HL-60/S4 treated with retinoic acid at 250 ng/mL for 4 days and 3 days (cell line): ENCODE measurements around the gene TRIM75.
"Not testable (repeated sequence)": the region's sequence is repeated elsewhere in the genome, so short reads cannot be mapped to it uniquely, and the experiment has no call there.

Experiments
- in situ Hi-C: fragments of 300-500 bp; cut with MboI; formaldehyde crosslinking; loops from 2 replicates; pipeline ENCODE4 v1.7.0; 2022; ENCODE audit warnings: low sequenced_read_pairs

The TRIM75 gene

DNA sequence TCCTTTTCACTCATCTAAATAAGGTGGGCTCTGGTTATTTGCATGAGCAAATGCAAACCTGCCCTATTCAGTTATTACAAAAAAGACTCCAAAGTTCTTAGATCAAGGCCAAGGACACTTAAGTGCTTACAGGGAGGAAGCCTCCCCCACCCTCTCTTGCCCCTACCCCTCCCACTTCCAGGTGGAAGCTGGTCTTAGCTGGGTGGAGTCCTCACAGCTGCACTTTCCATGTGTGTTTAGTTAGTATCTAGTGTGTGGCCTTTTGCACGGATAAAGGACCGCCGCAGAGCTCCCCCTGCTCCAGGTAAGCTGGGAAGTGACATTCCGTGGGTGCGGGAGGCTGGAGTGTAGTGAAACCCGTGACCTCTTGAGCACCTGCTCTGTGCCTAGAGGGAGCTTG lies at the start of gene TRIM75:
TRIM75 (plus strand) TSS at position 222 of the 400 bp plus-strand sequence. CDS start 5,282 bp downstream, outside the sequence.
- in situ Hi-C loops, result no loop called here

DNA sequence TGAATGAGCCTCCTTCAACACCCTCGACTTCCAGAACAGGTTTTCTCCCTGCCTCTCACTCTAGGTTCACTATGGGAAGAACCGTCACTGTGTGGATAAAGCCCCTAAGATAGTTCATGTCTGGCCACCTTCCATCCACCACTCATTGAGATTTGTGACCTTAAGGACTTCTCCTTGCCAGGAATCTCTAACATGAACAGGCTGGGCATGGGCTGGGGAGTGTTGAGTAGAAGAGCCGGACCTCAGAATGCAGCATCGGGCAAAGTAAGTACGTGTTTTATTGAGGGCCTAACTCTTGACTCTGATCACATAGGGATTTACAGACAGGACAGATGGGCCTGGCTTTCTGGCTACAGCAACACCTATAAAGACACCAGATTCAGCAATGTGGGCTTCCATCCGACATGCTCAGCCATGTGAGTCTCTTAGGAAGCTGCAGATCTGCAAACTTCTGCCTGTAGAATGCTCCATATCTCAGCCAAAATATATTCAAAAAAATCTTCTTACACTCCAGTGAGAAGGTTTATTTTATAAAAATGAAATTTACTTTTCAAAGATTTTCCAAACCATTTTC lies 48.2 kb upstream of the TRIM75 start:
- in situ Hi-C loops, result no loop called here

DNA sequence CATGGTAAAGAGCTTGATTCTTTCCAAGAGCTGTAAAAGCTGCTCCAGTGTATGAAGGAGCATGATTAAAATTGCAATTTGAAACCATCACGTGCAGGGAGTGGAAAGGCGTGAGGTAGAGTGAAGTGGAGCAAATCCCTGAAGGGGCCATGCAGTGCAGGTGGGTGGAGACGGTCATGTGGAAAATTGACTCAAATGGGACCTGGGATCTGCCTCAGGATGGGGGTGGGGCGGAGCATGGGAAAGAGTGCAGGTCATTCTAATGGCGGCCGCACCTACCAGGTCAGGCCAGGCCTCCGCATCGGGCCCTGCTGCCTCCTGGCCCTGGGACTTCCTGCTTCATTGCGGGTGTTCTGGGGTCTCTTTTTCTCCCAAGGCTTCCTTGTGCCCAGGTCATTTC lies 47.2 kb upstream of the TRIM75 start:
- in situ Hi-C loops, result no loop called here

DNA sequence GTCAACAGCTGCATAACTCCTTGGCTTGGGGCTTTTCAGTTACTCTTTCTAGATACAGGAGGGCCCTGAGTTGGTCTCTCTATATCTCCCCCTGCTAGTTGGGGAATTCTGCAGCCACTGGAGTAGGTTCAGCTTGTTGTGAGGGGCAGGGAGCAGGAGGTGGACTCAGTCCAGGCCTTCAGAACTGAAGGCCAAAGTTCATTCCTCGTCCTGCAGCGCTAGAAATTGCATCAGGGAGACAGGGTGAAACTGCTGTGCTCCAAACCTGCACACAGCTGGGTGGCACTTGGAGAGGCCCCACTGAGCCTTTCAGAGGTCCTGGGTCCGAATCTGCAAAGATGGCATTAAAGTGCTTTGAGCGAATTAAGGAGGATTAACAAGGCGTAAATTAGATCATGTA lies 46.8 kb upstream of the TRIM75 start:
- in situ Hi-C loops, result no loop called here

DNA sequence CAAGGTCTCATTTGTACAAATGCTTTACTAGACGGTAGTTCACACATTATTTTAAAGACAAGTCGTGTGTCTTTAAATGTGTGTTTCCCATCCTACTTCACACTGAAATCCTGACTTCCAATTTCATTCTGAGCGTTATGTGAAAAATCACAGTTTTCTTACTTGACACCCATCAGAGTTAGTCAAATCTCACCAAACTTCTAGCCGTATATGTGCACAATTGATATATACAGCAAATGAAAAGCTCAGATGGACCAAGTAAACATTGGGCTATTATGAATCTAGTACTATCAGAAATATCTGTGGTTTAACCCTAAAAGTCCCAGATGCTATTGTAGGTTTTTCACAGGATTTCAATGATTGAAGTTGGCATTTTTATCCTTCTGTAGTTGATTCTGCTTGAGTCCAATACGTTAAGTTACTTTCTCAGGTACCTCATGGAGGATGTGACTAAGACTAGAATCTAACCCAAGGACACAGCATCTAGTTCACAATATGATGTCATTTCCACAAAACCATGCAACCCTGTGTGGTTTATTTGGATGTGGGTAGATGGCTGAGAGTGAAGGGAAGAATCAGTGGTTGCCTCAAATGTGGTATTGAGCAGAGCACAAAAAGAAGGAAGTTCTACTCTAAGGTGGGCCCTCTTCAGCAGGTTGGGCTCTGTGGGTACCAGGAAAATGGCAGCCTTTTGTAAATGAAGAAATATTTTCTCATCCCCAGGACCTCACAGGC lies 44.0 kb upstream of the TRIM75 start:
- in situ Hi-C loops, result no loop called here

DNA sequence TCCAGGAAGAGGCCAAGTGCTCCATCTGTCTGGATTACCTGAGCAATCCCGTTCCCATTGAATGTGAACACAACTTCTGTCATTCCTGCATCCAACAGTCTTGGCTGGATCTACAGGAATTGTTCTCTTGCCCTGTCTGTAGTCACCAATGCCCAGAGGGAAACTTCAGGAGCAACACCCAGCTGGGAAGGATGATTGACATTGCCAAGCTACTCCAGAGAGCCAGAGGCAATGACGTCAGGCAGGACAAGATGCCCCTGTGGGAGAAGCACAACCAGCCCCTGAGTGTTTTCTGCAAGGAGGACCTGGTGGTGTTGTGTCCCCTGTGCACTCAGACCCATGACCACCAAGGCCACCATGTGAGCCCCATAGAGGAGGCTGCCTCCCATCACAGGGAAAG lies 43.2 kb upstream of the TRIM75 start:
- in situ Hi-C loops, result no loop called here

DNA sequence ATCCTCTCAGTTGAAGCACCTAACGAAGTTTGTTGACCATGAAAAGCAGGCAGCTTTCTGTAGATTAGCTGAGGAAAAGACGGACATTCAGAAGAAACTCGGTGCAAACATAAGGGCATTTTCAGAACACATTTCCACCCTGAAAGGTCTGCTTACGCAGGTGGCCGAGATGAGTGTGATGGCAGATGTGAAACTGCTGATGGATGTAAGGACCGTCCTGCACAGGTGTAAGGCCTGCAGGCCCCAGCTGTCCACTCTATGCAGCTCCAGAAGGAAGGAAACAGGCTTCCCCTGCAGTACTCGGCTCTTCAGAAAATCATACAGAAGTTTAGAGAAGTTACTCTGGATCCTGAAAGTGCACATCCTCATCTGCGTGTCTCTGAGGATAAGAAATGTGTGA lies 42.7 kb upstream of the TRIM75 start:
- in situ Hi-C loops, result no loop called here

DNA sequence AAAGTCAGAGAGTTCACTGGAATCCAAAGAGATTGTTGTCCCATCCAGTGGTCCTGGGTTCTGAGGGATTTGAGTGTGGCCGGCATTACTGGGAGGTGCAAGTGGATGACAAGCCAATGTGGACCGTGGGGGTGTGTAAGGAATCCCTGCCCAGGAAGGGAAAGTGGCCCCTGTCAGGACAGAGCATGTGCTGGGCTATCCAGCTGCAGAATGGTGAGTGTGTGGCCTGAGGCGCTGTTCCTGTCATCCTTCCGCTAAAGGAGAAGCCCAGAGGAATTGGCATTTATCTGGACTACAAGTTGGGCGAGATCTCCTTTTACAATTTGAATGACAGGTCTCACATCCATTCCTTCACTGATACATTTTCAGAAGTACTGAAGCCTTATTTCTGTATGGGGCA lies 42.3 kb upstream of the TRIM75 start:
- in situ Hi-C loops, result no loop called here

DNA sequence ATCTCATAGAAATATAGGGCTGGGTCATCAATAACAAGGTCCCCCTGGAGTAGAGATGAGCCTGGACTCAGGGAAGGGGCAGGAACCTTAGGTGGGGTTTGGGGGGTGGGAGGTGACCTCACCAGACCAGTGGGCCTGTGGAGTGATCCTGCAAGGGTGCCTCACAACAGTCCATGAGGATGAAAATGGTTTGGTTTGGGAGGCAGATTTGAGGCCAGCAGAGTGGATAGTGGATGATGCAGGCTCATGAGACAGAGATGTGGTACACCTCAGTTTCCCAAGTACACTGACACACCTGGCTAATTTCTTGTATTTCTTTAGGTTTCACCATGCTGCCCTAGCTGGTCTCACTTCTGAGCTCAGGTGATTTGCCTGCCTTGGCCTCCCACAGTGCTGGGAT lies 40.0 kb upstream of the TRIM75 start:
- in situ Hi-C loops, result no loop called here

DNA sequence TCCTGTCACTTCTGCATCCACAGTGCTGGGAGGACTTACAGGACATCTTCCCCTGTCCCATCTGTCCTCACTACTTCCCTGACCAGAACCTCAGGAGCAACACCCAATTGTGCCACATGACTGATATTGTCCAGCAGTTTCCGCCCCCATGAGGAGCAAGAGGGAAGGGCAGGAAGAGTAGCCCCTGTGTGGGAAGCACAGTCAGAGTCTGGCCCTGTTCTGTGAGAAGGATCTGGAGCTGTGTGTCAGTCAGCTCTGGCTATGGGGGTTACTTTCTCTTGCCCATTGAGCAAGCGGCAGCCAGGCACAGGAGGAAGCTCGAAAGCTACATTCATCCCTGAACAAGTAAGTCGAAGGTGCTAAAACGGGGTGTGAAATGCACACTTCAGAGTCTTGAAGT lies 36.7 kb upstream of the TRIM75 start:
- in situ Hi-C loops, result no loop called here

DNA sequence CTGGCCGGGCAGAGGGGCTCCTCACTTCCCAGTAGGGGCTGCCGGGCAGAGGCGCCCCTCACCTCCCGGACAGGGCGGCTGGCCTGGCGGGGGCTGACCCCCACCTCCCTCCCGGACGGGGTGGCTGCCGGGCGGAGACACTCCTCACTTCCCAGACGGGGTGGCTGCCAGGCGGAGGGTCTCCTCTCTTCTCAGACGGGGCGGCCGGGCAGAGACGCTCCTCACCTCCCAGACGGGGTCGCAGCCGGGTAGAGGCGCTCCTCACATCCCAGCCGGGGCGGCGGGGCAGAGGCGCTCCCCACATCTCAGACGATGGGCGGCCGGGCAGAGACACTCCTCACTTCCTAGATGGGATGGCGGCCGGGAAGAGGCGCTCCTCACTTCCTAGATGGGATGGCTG lies 33.7 kb upstream of the TRIM75 start:
- in situ Hi-C loops, result not testable (repeated sequence)

DNA sequence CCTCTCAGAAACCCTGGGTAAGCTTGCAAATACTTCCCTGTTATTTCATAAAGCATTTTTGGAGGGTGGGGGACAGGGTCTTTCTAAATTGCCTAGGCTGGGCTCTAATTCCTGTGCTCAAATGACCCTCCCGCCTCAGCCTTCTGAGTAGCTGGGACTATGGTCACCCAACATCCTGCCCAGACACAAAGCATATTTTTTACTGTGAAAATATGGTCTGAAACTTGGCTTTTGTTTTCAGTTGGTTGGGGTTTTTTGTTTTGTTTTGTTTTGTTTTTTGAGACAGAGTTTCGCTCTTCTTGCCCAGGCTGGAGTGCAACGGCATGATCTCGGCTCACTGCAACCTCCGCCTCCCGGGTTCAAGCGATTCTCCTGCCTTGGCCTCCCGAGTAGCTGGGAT lies 27.9 kb upstream of the TRIM75 start:
- in situ Hi-C loops, result not testable (repeated sequence)

DNA sequence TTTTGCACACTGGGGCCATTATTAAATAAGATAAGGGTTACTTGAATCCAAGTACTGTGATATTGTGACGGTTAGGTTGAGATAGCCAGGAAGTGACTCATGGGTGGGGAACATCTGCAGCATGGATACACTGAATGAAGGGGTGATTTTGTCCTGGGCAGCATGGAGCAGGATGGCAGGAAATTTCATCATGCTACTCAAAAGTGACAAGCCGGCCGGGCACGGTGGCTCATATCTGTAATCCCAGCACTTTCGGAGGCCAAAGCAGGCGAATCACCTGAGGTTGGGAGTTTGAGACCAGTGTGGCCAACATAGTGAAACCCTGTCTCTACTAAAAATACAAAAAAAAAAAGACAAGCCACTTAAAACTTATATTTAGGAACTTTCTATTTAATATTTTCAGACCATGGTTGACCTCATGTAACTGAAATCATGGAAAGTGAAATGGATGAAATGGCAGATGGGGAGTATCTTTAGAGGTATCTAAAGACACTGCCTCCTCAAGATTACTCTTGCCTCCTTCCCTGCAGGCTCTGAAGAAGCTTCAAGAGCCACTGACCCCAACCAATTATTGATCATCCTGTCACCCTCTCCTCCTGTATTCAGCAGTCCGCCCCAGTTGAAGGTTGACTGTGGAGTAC lies 25.8 kb upstream of the TRIM75 start:
- in situ Hi-C loops, result no loop called here

DNA sequence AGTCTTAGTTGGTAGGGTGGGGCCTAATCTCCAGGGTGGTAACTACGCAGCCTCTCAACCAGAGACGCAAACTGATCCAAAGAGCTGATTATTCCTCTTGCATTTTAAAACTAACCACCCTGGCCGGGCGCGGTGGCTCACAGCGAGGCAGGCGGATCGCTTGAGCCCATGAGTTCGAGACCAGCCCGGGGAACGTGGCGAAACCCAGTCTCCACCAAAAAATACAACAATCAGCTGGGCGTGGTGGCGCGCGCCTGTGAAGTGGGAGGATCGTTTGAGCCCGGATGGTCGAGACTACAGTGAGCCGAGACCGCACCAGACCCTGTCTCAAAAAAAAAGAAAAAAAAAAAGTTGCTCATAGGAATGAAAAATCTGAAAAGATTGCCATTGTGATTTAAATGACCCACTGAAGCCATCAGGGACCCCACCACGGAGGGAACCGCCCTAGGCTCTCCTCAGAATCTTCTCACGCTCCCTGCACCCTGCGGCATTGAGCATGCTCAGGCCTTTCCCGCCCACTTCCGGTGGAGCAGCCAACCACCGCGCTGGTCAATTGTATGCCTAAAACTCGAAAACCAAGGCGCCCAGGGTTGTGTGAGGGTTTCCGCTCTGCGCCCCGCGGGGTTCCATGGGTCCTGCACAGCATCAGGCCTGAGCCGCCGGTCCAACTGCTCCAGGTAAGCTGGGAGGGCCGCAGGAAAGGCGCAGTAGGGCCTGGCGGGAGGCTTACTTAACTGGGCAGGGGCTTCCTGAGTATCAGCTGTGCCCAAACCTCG lies 22.0 kb upstream of the TRIM75 start, which contains the start of gene TRIM60:
TRIM60 (plus strand) TSS at position 564 of the 776 bp plus-strand sequence. CDS start 8,074 bp downstream, outside the sequence.
- in situ Hi-C loops, result no loop called here

DNA sequence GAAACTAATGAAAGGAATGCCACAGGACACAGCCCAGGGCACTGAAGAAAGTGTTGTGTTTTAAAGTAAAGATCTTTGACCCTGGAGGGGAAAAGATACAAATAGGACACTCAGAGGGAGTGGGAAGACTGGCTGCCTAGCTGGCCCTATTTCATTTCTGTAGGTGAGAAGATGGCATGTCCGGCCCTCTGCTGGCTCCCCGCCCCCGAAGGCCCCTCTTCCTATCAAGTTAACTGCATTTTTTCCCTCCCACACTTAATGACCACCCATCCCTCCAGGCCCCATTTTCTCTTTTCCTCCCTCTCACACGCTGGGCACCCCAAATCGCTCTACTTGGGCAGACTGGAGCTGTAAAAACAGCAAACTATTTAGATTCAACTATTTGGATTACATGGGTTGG lies 5.5 kb upstream of the TRIM75 start:
- in situ Hi-C loops, result no loop called here

DNA sequence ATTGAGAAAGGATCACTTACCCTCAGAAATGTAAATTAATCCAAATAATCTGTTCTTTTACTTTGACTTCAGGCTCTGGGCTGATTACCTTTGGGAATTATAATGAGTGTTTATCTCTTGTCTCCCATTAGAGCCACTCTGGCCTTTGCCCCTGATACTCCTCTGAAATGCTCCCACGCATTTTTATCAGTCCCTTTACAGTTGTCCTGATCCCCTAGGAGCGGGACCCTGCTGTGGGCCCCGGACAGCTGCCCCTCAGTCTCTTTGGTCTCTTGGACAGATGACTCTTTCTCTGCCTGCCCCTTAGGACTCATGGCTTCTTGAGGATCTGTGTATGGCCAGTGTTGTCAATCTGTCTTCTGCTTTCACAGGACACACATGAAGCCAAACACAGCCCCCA lies 1.0 kb upstream of the TRIM75 start:
- in situ Hi-C loops, result no loop called here

DNA sequence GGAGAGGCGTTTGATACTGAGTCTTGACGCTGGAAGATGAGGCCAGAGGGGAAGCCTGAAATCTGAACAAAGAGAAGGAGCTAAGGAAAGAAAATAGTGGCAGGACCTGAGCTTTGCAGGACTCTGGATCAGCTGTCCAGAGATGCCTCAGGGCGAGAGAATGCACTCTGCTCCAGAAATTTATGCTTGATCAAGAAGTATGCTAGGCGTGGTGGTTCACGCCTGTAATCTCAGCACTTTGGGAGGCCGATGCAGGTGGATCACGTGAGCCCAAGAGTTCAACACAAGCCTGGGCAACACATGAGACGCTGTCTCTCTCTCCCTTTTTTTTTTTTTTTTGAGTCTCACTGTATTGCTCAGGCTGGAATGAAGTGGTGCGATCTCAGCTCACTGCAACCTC lies 1.9 kb downstream of the TRIM75 start:
- in situ Hi-C loops, result no loop called here

DNA sequence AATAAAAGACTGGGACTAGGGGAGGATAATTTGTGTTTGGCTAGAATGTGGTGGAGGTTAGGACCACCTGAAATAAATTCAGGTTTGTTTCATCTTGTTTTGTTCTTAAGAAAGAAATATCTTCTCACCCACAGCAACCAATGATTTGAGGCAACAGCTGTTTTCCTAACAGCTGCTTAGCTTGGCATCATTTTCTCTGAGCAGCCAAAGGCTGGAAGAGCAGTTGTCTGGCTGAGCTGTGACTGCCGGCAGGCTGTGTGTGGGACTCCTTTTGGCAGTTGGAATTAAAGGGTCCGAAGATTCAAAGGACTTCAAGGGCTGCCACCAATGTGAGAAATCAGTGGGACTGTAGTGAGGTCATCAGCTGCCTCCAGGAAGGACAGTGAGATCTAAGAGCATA lies 5.0 kb downstream of the TRIM75 start:
- in situ Hi-C loops, result no loop called here

DNA sequence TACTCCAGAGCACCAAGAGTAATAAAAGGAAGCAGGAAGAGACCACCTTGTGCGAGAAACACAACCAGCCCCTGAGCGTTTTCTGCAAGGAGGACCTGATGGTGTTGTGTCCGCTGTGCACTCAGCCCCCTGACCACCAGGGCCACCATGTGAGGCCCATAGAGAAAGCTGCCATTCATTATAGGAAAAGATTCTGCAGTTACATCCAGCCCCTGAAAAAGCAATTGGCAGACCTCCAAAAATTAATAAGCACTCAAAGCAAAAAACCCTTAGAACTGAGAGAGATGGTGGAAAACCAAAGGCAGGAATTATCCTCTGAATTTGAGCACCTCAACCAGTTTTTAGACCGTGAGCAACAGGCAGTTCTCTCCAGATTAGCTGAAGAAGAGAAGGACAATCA lies 5.7 kb downstream of the TRIM75 start:
- in situ Hi-C loops, result no loop called here

DNA sequence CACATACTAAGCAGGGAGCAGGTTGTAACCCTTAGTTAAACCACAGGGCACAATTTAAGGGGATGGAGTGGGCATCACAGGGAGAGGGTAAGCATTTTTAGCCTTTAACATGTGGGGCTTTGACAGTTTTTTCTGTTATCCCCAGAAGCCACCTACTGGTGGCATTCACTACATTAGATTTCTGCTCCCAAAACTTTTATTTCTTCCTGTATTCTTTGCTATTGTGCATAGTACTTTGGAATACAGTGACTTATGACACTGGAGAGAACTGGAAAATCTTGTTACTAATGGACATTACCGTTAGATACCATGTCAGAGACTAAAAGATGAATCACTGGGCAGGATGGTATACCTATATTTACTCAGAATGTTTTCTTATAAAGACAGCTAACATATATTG lies 7.3 kb downstream of the TRIM75 start:
- in situ Hi-C loops, result no loop called here

DNA sequence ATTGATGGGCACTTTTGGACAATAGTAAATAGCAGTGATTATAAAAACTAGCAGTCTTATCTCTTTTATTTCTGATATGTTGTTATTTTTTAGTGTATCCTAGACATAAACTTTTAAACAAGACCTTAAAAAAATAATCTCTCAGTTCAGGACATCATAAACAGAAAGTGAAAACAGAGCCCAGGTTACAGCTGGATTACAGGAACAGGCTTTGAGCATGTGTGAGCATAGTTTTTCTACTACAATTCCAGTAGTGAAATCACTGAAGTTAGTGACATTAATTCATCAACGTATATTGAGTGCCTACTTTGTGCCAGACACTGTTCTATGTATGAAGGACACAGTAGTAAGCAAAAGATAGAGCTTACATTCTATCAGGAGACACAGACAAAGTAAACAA lies 16.9 kb downstream of the TRIM75 start:
- in situ Hi-C loops, result no loop called here

DNA sequence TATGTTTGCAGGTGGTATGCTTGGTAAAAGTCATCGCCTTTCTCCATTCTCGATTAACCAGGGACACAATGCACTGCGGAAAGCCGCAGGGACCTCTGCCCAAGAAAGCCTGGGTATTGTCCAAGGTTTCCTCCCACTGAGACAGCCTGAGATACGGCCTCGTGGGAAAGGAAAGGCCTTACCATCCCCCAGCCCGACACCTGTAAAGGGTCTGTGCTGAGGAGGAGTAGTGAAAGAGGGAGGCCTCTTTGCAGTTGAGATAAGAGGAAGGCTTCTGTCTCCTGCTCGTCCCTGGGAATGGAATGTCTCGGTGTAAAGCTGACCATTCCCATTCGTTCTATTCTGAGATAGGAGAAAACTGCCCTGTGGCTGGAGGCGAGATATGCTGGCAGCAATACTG lies 19.7 kb downstream of the TRIM75 start:
- in situ Hi-C loops, result not testable (repeated sequence)
